ENCODE measurements around the gene RIMS1. TPM values are rescaled to one million over a fixed set of nuclear protein-coding genes. Genes with fewer than 3 reads are reported as not detected.

Gene RIMS1
- polyA plus RNA-seq, 4 donors, result 1.3 to 2.9 (median 2.4) TPM

DNA sequence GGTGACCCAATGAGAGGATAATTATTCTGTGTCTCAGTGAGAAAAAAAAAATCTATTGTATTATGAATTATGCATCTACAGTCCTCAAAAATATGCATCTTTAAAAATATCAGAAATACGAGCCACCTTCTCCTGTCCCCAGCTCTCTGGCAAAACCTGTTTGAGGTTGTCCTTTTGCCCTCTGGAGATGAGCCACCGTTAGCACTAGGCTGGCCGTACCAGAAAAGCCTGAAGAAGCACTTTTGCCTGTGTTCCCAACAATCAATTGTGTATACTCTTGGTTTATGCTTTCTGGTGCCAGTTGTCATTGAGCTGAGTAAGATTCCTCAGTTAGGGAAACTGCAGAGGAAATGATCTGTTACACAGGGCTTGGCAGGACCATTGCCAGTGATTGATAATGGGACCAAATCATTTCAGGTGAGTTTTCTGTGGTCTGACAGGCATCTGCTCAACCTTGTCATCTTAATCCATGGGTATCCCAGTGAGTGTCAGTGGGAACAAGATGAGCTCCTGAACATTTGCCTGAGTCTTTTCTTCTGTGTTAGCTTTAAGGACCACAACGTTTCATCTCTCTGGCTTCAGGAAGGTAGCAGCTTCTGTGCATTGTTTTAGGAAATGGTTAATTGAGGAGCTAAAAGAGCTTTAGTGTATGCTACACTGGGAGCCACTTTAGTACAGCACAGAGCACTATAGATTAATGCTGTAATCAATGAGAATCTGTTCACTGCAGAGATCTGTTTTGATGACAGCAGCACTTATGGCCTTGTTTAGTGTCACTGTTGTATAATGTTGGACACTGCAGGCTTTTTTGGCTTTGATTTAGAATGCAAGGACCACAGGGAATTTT is 330.1 kb downstream of the RIMS1 start:
- no peak for DNase-seq (ENCODE audit: low read depth in 4 of 4, low spot score in 2 of 4)

DNA sequence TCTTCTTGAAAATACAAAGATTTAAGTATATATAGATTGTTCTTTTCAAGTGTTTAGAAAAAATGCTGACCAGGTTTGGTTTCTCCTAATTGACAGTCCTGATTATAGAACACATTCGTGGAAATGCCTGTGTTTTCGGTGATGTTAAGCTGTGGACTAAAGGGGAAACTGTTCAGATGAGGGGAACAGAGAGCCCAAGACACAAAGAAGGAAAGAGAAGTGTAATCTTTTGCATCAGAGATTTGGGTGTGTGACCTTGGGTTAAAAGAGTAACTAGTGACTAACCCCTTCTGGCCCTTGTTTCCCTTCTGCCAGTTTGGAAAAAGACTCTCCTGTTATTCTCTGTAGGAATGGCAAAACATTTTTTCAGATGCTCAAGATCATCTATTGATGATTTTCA is 331.3 kb downstream of the RIMS1 start:
- no peak for DNase-seq (ENCODE audit: low read depth in 4 of 4, low spot score in 2 of 4)

DNA sequence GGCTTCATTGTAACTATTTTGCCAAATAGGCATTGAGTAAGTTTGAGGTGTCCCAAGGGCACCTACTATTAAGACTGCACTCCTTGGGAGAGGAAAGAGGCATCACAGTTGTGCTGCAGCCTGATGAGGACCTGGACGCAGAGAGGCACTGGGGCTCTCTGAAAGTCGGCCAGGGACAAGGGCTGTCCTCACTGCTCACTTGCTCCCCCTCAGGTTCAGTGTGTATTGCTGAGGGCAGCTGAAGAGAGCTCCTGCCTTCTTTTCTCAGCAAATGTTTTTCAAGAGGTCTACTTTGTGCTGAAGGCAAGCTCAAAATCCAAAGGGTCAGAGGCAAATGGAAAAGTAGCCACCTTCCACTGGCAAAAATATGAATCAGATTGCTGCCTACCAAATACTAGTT is 331.8 kb downstream of the RIMS1 start:
- peak in 1 of 4 donors; percentile 10 for DNase-seq (ENCODE audit: low read depth in 4 of 4, low spot score in 2 of 4)

DNA sequence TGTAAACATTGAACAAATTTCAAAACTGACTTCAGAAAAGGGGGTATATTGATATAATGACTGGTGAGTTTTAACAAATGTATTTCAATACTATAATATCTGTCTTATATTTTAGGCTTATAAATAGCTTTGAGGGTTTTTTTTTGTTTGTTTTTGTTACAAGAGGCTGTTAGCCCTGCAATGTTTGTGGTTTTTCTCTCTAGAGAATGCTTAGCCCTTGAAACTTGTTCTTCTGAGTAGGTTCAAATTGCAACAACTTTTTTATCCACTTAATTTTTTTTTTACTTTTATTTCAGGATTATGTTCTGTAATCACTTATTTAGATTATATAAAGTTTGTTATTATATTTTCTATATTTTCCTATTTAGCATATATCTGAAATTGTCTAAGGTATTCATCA is 333.2 kb downstream of the RIMS1 start:
- DNase-seq (ENCODE audit: low read depth in 4 of 4, low spot score in 2 of 4), result no peak

DNA sequence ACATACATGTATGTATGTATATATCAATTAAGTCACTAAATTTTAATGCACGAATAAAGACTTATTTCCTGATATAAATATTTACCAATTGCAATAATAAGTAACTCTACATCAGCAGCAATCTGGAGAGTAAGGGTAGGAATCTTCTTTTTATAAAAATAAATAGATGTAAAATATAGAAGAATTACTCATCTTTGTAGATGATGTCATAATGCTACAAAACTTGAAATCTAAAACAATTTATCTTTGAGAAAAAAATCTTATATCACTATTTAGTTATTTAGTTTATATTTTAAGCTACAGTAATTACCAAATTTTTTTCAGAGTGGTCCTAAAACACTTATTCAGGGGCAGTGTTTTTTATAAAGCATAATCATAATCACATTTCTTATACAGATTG is 351.7 kb downstream of the RIMS1 start:
- DNase-seq (ENCODE audit: low read depth in 4 of 4, low spot score in 2 of 4), result no peak

DNA sequence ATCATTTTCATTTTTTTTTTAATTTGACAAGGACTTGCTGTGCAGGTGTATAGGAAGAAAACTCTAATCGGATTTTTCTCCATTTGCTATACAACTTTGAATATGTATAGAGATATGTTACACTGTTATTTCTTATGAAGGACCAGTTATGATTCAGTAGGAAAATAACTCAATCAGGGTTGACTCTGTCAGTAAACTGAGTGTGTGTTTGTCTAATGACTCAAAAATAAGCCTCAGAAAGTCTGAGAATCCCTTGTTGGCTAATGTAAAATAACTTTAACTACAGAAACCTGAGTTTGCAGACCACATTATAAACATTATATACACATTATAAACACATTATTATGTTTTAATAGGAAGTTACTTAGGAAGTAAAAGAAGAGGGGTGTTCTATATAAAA is 352.6 kb downstream of the RIMS1 start:
- no peak for DNase-seq (ENCODE audit: low read depth in 4 of 4, low spot score in 2 of 4)

DNA sequence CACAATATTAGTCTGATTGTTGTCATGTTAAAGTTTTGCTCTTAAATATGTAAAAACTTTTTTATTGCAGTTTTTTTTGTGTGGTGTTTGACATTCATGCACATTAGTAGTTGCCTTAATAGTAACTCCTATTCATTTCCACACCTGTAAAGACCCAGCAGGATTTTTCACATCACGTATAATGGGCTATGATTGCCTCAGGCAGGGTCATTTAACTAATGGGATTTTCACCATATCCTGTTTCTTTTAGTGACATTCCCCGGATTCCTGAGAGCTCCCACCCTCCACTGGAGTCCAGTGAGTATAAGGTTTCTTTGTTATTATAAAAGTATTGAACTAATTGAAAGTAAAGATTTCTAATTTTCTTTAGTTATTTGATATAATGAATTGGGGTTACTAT is 359.2 kb downstream of the RIMS1 start:
- DNase-seq (ENCODE audit: low read depth in 4 of 4, low spot score in 2 of 4), result peak in 1 of 4 donors; percentile 31

DNA sequence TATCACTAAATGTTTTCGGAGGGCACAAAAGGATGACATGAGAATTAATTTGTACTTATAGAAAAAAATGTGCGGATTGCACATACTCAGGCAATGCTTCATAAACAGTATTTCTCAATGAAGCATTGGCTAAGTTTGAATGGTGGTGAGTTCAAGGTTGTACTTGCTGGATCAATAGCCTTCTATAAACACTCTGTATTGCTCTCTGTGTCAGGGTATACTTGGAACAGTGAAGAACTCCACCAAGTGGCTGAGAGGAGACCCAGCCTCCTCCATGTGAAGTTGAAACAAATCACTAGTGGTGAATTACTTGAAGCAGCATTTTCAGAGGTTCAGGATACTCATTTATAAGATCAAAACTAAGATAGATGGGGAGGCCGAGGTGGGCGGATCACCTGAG is 360.6 kb downstream of the RIMS1 start:
- DNase-seq (ENCODE audit: low read depth in 4 of 4, low spot score in 2 of 4), result no peak

DNA sequence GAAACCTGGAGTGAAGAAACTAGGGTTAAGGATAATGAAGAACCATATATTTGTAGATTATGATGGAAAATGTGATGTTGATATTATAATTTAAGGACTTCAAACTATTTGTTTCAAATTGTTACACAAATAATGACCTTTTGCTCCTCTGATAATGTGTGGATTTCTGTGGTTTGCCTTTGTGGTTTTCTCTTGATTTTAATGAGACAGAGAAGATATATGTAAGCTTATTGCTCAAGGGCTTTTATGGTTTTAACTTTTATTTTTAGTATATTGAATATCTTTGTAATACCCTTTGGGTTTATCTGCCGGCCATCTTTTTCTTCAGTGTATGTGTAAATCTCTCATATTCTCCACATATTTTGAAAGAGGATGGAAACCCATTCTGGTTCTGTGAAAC is 362.3 kb downstream of the RIMS1 start:
- no peak for DNase-seq (ENCODE audit: low read depth in 4 of 4, low spot score in 2 of 4)

DNA sequence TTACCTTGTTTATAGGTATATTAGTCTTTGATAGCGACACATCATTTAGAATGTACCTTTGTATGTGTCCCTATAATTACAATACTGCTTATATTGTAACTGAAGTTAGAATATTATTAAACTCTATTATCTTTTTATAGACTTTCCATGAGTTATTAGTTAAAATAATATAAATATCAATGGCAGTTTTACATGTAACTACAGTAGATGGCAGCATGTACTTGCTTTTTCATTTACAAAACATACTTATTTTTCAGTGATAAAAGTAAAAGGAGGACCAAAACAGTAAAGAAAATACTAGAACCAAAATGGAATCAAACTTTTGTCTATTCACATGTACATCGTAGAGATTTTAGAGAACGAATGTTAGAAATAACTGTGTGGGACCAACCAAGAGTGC is 364.3 kb downstream of the RIMS1 start:
- no peak for DNase-seq (ENCODE audit: low read depth in 4 of 4, low spot score in 2 of 4)

DNA sequence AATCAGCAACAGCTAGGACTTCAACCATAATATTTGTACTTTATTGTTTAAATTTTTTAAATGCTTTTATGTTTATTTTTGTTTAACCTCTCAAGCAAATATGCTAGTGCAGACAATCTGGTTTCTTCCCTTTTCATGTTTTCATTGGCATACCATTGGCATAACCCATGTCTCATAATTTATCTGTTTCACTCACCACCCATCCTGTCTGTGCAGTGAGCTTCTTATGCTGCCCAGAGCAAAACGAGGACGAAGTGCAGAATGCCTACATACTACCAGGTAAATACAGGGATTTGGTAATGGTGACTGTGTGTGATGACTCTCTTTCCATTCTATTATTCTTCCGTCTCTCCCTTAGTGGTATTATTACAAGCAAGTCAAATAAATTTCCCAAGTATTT is 374.1 kb downstream of the RIMS1 start:
- no peak for DNase-seq (ENCODE audit: low read depth in 4 of 4, low spot score in 2 of 4)

DNA sequence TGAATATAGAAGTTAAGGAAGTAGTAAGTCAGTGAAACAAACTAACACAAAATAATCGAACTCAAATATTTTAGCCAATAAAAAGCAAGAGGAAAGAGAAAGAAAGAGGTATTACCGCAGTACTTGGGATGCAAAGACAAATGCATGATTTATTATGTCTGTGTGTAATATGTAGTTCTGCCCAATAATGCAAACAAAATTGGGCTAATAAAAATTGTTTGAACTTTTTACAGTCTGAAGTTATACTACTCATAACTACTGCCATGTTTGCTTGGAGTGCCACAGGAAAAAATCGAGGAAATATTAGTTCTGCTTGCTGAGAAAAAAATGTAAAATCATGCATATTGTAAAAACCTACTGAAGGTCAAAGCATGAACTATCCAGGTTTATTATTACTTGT is 375.2 kb downstream of the RIMS1 start:
- no peak for DNase-seq (ENCODE audit: low read depth in 4 of 4, low spot score in 2 of 4)

DNA sequence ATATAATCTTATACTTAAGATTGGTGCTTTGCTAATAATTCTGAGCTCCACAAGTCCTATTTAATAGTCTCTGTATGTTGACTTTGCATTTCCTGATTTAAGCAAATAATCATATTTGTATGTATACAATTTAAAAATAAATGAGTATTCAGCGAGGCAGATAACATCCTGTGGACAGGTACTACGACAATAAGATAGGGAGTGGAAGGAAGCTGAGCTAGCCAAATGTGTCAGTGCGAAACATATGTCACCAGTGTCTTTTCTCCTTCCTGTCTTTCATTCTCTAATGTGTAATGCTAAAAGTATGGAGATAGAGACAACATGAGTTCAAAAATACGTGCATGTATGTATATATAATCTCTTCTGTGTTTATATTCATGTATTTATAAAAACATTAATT is 375.9 kb downstream of the RIMS1 start:
- DNase-seq (ENCODE audit: low read depth in 4 of 4, low spot score in 2 of 4), result no peak

DNA sequence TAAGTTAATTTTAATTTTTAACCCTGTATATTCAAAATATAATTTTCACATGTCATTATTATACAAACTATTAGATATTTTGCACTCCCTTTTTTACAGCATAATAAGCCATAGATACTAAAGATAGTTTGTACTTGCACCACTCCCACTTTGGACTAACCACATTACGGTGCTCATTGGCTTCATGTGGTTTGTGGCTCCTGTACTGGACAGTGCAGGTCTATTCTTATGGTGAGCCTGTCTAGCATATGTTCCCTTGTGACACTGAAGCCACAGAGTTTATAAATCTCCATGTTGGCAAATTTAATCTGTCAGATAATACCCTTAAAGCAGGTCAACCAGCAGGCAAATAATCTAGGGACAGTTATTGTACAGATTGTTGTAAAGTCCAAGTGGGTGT is 381.1 kb downstream of the RIMS1 start:
- no peak for DNase-seq (ENCODE audit: low read depth in 4 of 4, low spot score in 2 of 4)

DNA sequence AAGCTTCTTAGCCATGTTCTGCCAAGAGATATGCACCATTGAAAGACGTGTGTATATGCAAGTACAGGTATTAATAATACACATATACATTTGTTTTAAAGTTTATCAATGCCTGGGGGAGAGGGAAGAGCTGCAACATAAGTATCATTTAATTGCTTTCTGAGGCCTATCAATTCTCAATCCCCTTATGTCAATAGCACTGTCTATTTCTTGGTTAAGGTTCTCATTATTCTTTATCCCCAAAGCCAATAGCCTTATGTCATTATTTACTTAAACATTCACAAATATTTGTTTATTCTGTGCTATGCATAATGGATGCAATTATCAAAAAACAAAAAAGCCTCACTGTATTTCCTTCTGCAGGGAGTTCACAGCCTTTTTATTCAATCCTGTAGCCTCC is 385.2 kb downstream of the RIMS1 start:
- no peak for DNase-seq (ENCODE audit: low read depth in 4 of 4, low spot score in 2 of 4)

DNA sequence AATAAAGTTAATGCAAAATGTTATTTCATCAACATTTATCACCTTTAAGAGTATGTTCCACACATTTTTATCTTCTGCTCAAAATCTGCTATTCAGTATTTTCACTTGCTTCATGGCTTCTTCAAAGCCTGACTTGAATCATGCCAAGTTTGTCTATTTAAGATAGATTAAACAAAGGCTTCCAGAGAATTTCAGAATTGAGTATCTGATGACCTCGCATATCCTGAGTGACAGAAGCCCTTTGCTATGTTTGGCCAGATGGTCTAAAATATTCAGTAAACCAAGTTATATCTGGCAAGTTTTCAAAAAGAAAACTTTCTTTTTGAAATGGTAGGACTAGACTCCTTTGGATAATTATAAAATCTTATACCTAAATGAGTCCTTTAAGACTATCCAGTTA is 386.6 kb downstream of the RIMS1 start:
- no peak for DNase-seq (ENCODE audit: low read depth in 4 of 4, low spot score in 2 of 4)

DNA sequence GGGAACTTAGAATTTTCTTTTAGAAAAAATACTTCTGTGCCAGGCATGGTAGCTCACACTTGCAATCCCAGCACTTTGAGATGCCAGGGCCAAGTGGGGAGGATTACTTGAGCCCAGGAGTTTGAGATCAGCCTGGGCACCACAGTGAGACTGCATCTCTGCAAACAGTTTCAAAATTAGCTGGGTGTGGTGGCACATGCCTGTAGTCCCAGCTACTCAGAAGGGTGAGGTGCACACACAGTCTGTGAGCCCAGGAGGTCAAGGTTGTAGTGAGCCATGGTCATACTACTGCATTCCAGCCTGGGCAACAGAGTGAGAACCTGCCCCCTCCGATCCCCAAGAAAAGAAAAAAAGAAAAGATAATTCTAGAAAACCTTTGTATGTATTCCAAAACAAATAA is 389.5 kb downstream of the RIMS1 start:
- no peak for DNase-seq (ENCODE audit: low read depth in 4 of 4, low spot score in 2 of 4)

DNA sequence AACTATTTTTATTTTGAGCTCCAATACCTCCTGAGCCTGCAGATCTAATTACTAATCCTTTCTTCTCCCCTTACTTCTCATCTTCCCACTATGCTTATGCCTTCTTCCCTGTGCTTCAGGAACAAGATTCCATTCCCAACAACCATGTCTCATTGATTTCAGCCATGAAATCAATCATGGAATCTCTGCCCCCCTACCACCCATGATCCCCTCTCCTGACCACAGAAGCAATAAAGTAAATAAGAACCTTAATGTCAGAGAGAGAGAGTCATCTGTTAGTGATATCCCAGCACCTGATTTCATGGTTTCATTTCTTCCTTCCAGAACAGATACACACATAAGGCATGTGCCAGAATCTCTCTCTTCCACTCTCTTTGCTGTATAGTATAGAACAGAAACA is 395.9 kb downstream of the RIMS1 start:
- DNase-seq (ENCODE audit: low read depth in 4 of 4, low spot score in 2 of 4), result no peak

DNA sequence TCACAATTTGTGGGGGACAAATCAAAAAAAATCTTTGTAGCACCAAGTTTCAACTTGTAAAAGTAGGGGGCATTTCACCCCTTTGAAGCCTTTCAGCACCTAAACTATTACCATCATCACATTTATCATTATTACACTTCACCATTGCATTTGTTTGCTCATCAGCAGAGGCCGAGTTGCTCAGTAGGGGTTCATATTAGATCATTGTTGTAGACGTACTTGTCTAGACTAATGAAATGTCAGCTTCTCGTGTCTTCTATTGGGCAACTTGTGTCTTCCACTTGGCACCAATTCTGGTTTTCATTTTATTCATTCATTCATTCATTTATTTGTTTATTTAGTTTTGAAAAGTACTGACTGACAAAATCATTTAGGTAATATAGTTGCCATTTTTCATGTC is 397.2 kb downstream of the RIMS1 start:
- no peak for DNase-seq (ENCODE audit: low read depth in 4 of 4, low spot score in 2 of 4)

DNA sequence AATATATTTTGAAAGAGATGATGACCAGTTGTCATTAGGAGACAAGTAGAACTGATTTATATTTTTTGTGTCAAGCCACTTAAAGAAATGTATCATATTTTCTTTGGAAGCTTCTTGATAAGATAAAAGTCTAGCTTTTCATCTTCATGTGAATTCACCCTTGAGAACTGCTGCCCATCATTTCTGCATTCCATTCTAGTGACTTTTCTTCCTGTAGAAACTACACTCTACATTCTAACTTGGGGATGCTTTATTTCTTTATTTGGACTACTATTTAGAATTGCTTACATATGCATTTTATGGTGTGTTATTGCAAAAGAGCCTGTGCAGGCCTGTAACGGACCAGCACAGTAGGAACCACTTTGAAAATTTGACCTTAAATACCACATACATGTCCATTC is 400.6 kb downstream of the RIMS1 start:
- no peak for DNase-seq (ENCODE audit: low read depth in 4 of 4, low spot score in 2 of 4)

DNA sequence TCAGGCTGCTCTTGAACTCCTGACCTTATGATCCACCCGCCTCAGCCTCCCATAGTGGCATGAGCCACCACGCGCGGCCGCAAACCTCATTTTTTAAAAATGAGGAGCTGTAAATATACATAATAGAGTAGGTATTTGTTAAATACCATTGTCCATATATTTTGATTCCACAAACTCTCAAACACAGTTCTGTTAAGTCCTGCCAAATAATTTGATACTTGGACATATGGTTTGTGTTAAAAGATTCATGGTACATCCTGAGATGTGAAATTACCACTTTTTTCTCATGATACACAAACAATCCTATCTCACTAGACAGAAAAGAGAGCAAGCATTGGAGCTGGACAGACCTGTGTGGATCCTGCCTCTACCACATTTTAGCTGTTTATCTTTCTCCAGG is 401.5 kb downstream of the RIMS1 start:
- no peak for DNase-seq (ENCODE audit: low read depth in 4 of 4, low spot score in 2 of 4)

DNA sequence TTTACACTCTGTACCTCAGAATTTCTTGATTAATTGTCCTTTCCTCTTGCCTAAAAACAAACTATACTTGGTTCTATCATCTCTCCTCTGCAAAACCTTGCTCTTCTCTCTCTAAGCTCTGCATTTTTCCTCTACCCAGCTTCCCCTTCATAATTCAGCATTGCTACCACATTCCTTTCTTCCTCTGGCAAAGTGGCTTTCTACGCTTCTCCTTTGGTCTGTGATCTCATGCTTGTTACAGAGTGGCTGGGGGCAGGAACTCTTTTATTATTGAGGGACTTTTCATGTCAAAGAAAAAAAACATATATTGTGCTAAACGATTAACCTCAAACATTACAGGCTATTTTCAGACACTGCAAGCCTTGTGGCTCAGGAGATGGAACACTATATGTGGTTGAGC is 402.2 kb downstream of the RIMS1 start:
- DNase-seq (ENCODE audit: low read depth in 4 of 4, low spot score in 2 of 4), result no peak

DNA sequence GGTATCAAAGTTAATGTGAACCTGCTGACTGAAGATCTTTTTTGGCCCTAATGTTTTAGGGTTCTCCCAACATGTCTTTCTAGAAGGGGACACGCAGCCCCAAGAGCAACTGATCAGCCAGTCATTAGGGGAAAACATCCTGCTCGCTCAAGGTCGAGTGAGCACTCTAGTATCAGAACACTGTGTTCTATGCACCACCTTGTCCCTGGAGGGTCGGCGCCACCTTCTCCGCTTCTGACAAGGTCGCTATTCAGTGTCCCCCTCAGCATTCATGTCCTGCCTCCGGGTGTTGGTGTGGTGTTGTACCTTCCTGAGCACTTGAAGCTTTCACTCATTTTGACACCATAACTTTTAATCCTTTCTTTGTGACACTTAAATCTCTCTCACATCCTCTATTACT is 404.3 kb downstream of the RIMS1 start:
- no peak for DNase-seq (ENCODE audit: low read depth in 4 of 4, low spot score in 2 of 4)
